GM19395 (cell line): ENCODE measurements around the gene NEAT1.
"Not testable (repeated sequence)": the region's sequence is repeated elsewhere in the genome, so short reads cannot be mapped to it uniquely, and the experiment has no call there.

Experiments
- ATAC-seq: cut with Tn5 transposase; IDR thresholded peaks from one replicate; pipeline ENCODE4 v1.9.1; 2021; ENCODE audit warnings: mild to moderate bottlenecking, moderate library complexity; ENCODE audit not compliant: unreplicated experiment

Gene NEAT1

DNA sequence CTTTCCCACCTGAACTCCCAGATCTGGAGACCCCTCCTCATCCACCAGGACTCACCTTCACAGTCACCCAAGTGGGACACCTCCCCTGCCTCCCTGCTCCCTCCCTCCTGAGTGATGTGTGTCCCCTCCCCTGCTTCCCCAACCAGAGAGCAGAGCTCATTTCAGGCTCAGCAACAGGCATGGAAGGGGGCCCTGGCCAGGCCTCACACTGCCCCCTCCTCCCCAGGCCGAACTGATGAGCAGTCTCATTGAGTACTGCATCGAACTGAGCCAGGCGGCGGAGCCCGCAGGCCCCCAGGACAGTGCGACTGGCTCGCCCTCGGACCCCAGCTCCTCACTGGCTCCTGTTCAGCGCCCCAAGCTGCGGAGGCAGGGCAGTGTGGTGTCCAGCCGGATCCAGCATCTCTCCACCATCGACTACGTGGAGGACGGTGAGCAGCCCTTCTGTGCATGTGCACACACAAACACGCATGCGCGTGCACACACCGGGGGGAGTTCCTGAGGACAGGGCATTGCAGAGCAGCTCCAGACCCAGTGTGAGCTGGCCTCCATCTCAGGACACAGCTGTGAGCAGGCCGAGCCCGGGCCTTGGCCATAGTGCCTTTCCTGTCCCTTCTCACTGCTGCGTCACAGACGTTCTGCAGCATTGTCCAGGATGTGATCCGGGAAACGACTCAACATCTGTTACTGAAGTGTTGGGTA is 17.8 kb upstream of the NEAT1 start:
- no peak for ATAC-seq

DNA sequence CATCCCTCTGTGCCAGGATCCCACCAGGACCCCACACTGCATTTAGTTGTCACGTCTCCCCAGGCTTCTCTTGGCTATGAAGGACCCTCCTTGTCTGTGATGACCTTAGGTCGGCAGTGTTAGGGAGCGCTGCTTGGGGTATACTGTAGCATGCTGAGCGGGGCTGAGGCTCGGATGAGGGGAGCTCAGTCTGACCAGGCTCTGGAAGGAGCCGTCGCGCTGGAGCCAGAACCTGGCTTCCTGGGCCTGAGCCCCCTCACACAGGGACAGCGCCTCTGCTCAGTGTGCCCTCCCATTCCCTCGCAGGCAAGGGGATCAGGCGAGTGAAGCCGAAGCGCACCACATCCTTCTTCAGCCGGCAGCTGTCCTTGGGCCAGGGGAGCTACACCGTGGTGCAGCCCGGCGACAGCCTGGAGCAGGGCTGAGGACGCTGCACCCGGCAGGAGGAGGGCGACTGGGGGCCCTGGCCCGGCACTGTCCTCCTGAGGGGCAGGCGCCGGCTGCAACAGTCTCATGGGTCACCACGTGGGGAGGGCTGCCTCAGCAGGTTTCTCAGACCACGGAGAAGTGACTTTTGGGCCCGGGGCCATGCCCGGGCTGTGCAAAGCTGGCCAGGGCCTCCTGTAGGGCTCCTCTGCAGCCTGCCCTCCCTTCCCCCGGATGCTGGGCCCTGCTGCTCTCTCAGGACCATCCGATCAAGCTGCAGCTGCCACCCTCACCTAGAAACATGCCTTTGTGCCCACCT is 11.5 kb upstream of the NEAT1 start:
- no peak for ATAC-seq

DNA sequence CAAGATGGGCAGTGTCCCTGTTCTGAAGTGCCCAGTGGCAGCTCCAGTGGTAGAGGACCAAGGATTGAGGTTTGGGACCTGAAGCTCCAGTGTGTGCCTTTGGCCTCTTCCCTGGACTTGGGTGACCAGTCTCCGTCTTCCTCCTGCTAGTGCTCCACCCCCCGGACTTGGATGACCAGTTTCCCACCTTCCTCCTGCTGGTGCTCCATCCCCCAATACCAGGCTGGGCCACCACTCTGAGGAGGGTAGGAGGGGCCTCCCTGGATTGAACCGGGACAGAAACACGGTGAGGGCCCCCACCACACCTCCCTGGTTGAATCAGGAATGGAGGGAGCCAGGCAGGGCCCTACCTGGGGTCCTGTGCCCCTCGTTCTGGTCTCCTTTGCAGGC is 10.9 kb upstream of the NEAT1 start:
- no peak for ATAC-seq

DNA sequence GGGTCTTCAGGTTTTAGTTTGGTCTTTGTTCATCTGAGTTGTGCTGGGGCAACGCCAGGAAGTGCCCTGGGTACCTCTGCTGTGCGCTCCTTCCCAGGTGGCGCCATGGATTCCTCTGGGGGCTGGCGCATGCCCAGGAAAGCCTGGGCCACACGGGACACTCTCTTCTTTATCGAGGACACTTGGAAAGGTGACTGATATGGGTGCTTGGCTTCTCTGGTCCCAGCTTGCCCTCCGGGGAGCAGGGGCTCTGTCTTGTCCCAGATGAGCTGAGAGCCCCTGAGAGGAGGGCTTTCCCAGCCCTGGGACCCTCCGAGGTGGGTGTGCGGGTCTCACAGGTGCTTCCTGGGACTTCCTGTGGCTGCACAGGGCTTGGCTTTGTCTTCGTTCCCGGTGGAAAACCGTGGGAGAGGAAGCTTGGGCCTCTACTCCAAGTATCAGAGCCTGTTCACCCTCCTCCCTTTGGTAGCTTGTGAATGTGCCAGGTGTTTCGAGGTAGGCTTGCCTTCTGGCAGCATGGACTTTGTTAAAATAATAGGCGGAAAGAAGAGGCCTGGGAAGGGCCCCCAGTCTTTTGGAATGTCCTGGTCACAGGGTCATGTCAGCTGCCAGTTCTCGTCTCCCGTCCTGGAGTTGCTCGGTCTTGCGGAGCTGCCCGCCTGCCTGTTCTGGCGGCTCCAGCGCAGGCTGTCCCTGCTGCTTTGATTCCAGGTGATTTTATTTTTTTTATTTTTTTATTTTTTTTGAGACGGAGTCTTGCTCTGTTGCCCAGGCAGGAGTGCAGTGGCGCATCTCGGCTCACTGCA is 10.1 kb upstream of the NEAT1 start:
- no peak for ATAC-seq

DNA sequence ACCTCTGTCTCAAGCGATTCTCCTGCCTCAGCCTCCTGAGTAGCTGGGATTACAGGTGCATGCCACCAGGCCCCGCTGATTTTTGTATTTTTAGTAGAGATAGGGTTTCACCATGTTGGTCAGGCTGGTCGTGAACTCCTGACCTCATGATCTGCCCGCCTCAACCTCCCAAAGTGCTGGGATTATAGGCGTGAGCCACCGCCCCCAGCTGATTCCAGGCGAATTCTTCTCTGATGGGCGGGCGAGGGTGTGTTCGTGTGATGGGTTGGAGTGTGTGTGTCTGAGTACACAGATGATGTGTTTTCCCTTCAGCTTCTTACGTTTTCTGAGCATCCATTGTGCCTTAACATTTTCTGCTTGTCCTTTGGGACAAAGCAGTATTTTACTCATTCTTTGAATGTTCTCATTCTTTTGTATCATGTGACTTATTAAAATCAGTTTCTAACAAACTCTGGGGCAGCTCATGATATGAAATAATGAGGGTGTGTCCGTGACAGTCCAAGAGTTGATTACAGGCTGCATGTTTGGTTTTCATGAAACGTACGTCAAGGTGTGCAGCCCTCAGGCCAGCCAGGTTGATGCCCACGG is 9.4 kb upstream of the NEAT1 start:
- ATAC-seq: not testable (repeated sequence)

DNA sequence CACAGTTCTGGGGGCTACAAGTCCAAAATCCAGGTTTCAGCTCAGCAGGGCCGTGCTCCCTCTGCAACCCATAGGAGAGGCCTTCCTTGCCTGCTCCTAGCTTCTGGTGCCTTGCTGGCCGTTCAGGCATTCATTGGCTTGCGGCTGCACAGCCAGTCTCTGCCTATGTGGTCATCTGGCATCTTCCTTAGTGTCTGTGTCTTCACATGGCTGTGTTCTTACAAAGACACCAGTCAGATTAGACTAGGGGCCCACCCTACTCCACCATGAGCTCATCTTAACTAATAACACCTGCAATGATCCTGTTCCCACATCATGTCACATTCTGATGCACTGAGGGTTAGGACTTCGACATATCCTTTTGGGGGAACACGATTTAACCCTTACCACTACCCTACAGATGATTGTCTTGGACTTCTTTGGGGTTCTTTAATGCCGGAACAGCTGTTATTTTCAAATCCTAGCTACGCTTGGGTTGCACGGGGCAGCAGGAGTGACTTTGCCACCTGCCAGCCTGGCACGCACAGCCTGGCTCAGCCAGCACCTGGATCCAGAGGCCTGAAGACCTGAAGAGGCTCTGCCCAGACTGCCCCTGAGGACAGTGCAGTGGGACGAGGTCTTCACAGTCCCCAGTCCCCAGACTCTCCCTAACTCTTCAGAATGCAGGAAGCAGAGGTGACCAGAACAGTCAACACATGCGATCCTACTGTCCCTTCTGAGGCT is 7.7 kb upstream of the NEAT1 start:
- no peak for ATAC-seq

DNA sequence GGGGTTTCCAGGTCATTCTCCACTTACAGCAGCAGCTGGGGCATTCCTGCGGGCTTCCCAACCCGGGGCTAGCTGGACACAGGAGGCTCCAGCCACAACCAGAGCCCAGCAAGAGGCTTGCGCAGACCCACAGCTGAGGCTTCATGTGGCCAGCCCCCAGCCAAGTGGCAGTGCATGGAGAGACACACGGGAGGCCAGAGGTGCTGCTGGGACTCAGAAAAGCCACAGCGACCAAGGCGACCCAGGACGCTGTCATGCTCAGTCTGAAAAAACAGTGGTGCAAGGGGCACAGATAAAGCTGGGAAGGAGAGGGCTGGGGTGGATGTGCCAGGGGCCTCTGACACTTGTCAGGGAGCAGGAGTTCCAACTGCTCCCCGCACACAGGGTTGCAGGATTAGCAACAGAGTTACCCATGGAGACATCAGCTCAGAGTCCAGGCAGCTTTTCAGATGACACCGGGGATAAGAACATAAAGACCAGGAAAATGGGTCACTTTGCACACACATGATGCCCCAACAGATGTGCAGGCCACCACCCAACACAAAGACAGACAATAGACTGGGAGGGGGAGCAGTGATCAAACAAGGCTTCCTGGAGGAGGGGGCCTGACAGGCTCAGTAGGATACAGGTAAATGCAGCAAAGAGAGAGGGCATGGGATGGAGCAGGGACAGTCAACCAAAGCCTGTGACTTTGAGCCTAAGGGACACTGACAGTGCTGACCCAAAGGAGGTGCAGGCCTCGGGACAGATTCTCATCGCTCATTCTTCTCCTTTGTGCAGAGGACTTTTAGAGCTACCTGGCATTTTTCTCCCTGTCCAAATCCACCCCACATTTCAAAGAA is 6.9 kb upstream of the NEAT1 start:
- no peak for ATAC-seq

DNA sequence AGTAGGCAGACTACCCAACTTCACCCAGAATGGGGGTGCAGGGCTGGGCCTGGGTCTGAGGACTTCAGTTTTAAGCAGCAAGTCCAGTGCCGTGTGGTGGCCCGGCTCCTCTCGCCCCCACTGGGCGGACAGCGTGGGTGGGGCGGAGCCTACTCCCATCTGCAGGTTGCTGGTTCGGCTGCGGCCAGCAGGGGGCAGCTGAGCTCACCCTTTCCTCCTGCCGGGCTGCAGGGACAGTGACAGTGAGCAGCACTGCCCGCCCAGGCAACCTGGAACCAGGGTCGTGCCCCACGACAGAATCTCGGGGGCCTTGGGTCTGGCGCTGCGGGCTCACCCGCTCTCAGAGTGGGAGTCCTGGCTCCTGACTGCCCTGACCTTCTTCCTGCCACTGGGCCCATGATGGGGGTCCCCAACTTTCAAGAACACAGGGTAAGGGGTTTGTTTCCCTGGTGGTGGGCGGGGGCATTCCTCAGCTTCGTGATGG is 6.2 kb upstream of the NEAT1 start:
- no peak for ATAC-seq

DNA sequence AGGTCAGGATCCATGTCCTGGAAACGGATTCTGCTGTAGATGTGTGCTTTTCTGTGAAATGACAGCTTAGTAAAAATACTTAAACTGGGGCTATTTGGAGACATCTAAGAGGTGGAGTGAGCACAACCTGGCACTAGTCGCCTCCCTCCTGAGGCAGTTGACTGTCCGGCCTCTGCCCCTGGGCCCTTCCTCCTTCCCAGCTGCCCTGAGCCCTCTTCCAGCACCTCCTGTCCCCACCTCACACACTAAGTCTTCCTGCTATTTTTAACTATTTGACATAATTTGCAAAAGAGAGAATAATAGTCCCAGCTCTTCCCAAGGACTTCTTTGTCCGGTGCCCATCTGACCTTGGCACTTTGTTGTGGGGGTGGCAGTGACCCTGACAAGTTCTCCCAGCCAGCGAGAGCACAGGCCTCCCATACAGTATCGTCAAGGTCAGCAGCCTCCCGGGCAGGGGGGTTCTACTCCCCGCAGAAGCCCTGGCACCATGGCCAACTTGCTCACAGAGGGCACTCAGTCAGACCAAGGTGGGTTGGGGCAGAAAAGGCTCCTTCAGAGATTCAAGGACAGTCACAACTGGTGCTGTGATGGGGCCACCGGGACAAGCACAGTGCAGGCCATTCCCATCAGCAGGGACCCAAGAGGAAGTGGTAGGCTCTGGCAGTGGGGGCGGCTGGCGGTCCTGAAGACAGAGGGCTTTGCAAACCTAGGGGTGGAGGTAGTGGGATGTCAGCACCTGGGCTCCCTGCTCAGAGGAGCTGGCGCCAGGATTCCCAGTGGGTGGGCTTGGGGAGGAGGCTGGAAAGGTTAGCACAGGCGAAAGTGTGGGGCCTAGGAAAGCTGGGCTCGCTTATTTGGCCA is 5.5 kb upstream of the NEAT1 start:
- no peak for ATAC-seq

DNA sequence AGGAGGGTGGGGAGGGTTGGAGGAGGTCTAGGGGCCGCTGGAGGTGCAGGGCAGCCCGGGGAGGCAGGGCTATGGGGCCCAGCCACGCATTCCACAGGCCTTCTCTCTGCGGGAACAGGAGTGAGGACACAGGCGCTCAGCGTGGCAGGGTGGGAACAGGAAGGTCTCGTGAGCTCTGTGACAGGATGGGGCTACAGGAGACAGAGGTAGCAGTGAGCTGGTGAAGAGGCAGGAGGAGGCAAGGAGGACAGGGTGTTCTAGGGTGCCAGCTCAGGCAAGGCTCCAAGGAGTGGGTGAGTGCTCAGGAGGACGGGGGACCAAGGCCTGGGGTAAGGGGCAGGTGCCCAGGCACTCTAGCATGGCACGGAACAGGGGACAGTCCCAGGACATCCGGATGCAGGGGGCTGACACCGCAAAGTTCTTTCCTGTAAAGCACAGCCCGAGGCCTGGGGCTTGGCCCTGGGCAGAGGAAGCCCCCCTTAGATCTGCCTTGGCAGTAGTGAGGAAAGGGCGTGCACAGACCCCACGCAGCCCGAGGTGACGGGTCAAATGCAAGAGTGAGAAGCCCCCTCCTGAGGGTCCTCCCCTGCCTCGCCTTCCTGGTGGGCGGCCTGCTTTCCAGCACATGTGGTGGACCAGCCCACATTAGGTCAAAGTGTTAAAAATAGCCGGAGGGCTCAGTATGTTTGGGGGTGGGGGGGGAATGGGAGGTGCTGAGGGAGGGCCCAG is 4.7 kb upstream of the NEAT1 start:
- no peak for ATAC-seq

DNA sequence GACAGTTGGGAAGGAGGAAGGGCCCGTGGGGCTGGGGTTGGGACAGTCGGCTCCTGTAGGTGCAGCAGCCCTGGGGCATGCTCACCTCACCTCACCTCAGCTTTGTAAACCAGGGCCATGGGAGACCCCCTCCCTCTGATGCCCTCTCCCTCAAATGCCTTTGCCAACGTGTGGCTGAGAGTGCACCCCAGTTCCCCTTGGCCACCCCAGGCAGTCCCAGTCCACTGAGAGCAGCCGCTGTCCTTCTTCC is 4.2 kb upstream of the NEAT1 start:
- no peak for ATAC-seq

DNA sequence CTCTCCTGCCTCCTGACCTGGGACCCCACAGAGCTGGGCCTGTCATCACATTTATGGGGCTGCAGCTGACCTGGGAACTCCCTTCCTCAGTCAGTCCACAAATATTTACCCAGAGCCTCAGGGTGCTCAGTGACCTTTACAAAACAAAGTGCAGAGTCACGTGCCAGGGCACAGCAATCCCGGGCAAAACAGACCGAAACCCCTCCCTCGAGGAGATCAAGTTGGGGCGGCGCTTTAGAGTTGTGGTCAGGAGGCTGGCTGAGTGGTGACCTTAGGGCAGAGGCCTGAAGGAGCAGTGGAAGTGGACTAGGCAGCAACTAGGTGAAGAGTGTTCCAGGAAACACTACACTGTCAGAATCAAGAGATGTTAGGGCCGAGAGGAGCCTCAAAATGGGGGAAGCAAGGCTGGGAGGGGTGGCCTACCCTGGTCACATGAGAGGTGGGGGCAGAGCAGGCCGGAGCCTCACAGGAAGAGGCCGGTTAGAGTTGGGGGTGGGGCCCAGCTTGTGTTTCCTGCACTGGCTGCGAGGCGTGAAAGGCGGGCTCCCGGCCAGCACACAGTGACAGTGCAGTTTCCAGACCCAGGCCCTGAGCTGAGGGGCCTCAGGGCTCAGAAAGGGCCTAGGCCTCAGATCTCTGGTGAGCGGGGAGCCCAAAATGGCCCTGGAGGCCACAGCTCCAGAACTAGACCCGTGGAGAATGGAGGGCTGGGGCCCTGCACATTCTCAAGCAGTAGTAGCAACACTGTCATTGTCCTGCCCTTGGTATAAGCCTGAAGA is 3.7 kb upstream of the NEAT1 start:
- peak; percentile 43 for ATAC-seq

DNA sequence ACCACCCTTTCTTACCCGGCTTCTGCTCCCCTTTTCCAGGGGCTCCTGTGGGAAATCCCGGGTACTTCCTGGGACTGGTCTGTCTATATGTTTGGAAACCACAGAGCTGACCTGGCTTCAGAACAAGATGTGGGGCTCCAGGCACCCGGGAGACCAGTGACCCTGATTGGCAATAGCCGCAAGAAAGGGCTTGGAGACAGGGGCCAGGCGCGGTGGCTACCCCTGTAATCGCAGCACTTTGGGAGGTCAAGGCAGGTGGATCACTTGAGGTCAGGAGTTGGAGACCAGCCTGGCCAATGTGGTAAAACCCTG is 3.2 kb upstream of the NEAT1 start:
- ATAC-seq: no peak

DNA sequence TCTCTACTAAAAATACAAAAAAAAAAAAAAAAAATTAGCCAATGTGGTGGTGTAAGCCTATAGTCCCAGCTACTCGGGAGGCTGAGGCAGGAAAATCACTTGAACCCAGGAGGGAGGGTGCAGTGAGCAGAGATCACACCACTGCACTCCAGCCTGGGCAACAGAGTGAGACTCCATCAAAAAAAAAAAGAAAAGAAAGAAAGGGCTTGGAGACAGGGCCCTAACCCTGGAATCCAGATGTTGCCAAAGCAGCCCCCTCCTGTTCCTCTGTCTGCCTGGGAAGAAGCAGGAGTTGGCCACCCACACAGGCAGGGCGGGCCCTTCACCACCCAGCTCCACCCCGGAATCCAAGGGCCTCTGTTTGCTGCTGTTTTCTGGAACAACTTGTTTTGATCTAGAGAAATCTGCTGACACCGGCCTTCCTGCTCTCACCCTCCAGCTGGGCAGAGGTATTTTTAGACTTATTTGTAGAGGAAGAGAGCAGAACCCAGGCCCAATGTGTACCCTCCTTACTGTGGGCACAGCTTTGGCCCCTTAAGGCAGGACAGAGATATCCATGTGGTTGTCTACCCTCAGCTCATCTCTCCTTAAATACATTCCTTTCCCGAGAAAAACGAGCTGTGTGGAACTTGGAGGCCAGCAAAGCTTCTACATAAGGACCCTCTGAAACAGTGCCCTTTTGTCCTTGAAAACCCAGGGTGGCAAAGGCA is 2.7 kb upstream of the NEAT1 start:
- ATAC-seq: no peak

DNA sequence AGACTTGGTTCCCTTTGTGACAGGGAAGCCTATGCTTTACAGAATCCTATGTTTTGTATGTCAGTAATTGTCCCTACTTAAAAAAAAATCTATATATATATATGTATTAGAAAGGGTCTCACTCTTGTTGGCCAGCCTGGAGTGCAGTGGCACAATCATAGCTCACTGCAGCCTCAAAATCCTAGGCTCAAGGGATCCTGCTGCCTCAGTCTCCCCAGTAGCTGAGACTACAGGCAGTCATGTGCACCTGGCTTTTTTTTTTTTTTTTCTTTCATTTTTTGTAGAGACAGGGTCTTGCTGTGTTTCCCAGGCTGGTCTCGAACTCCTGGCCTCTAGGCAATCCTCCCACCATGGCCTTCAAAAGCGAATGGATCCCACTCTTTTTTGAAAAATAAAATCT is 2.1 kb upstream of the NEAT1 start:
- no peak for ATAC-seq

DNA sequence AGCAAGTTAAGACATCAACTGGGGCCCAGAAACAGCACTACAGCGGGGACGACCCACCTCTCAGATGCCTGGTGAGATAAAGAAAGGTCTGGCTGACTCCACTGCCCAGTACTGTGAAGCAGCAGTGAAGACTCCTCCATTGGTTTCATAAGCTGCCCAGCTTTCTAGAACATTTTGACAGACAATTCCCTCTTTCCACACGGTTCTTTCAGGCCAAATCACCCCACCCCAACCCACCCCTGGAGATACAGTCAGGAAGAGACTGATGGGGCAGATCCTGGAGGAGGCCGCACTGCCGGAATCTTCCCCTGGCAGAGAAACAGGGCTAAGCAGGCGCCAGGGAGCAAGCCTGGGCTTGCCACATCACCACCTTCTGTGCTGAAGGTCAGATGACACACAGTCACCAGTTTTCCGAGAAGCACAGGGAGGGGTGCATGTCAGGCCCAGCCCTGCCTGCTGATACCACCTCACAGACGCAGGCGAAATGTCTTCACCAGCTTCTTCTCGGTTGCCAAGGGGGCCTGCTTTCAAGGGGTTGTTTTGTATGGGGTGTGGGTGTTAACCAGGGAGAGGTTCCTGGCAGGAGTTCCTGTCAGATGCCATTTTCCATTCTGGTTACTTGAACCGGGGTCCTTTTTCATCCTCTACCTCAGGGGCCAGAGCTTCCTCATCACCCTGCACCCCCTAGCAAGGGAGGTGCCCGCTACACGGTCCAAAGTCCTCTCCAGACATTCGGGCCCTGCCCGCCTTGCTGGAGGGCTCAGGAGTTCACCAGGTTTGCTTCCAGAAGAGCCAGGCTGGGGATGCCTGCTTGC is 1.4 kb upstream of the NEAT1 start:
- no peak for ATAC-seq
